WERI-Rb-1 (cell line): ENCODE results near the gene FKBP5.
A peak's percentile ranks its signal among the peaks of the same experiment; 100 is the strongest.

Source experiments
- DNase-seq: peaks from one replicate; pipeline ENCODE4 v3.0.0-alpha.2; 2020
- H3K27ac ChIP-seq: fragments of 250-450 bp; sonication (Bioruptor Pico); 2 replicates; pipeline ENCODE4 v1.5.1; 2020; ENCODE audit warnings: mild to moderate bottlenecking, moderate library complexity
- H3K27me3 ChIP-seq: fragments of 250-450 bp; sonication (Bioruptor Pico); 2 replicates; pipeline ENCODE4 v1.5.1; 2021; ENCODE audit warnings: mild to moderate bottlenecking, low read depth, moderate library complexity; ENCODE audit not compliant: insufficient read depth, severe bottlenecking
- H3K36me3 ChIP-seq: fragments of 250-450 bp; sonication (Bioruptor Pico); 2 replicates; pipeline ENCODE4 v1.5.1; 2020; ENCODE audit warnings: mild to moderate bottlenecking, moderate library complexity
- H3K4me3 ChIP-seq: 2 replicates; pipeline ENCODE4 v1.5.1; 2011; ENCODE audit warnings: low read depth, mild to moderate bottlenecking, control low read depth, low read length
- H3K9me3 ChIP-seq: fragments of 250-450 bp; sonication (Bioruptor Pico); 2 replicates; pipeline ENCODE4 v1.5.1; 2021; ENCODE audit warnings: mild to moderate bottlenecking, moderate library complexity; ENCODE audit not compliant: severe bottlenecking
- CTCF ChIP-seq: IDR thresholded peaks from 2 replicates; pipeline ENCODE4 v1.5.1; 2011; ENCODE audit warnings: low read depth, mild to moderate bottlenecking, control low read depth, inconsistent platforms, low read length

Gene FKBP5

GRCh38 chr6:35553315-35553714 is 135.4 kb downstream of the FKBP5 start:
- Histone ChIP-seq H3K36me3 (no peaks in the 10 kb centered on the region), H3K4me3 (no peak overlapping the region), H3K27me3 (no peaks in the 10 kb centered on the region), H3K27ac (no peak overlapping the region), H3K9me3 (peaks cover 22% of the 10 kb centered on the region)
- TF ChIP-seq CTCF, result 0 out of 2 replicates have a peak, but pooled peaks have one; percentile 14
- no peak for DNase-seq

GRCh38 chr6:35552285-35552917 is 136.3 kb downstream of the FKBP5 start:
- H3K27ac ChIP-seq, result no peak overlapping the region
- no peaks in the 10 kb centered on the region for H3K27me3 ChIP-seq
- no peak overlapping the region for H3K4me3 ChIP-seq
- TF ChIP-seq CTCF, result peak; percentile 99
- H3K36me3 ChIP-seq, result no peaks in the 10 kb centered on the region
- peak; percentile 78 for DNase-seq
- peaks cover 22% of the 10 kb centered on the region for H3K9me3 ChIP-seq

- peaks cover 25% of the 10 kb centered on the region for H3K9me3 ChIP-seq
- TF ChIP-seq CTCF, result no peak
- no peaks in the 10 kb centered on the region for H3K36me3 ChIP-seq
- H3K4me3 ChIP-seq, result no peak overlapping the region
- H3K27me3 ChIP-seq, result no peaks in the 10 kb centered on the region
- no peak overlapping the region for H3K27ac ChIP-seq
- no peak for DNase-seq
Measured at GRCh38 chr6:35550437-35550836, 138.3 kb downstream of the FKBP5 start.

- no peak overlapping the region; the same call in 1 of the 2 replicates for H3K27ac ChIP-seq
- no peak for TF ChIP-seq CTCF
- H3K36me3 ChIP-seq, result no peaks in the 10 kb centered on the region
- H3K27me3 ChIP-seq, result no peaks in the 10 kb centered on the region
- no peak for DNase-seq
- no peak overlapping the region for H3K4me3 ChIP-seq
- H3K9me3 ChIP-seq, result peaks cover 42% of the 10 kb centered on the region
Measured at GRCh38 chr6:35547676-35548075, 141.0 kb downstream of the FKBP5 start.

- no peak for TF ChIP-seq CTCF
- Histone ChIP-seq H3K27me3 (no peaks in the 10 kb centered on the region), H3K36me3 (no peaks in the 10 kb centered on the region), H3K4me3 (no peak overlapping the region), H3K9me3 (peaks cover 45% of the 10 kb centered on the region), H3K27ac (peak overlapping the region; percentile 64)
- peak; percentile 81 for DNase-seq
Measured at GRCh38 chr6:35544769-35545361, 143.8 kb downstream of the FKBP5 start.
